ENCODE results near the gene GRIN2A. TPM values are rescaled to one million over a fixed set of nuclear protein-coding genes. Genes with fewer than 3 reads are reported as not detected.

The GRIN2A gene
- total and polyA plus RNA-seq, 2 of the 8 experiments (the other 6 are each of a cell fraction or from before 2014, with no cell fraction given): 0.18 to 1.8 TPM

- TF ChIP-seq KDM4A (IDR thresholded peaks at IDR 0.05; ENCODE audit: low read depth, low read length, severe bottlenecking): no peak
Measured at GRCh38 chr16:10083301-10083700, 98.9 kb downstream of the GRIN2A start (continued).
